GM18526 (cell line): ENCODE measurements around the gene TBX6.

Experiments used
- POLR2A ChIP-seq: IDR thresholded peaks from 3 replicates; pipeline ENCODE4 v1.6.1; 2011; ENCODE audit not compliant: insufficient read length; ENCODE audit errors: extremely low read depth

The TBX6 gene, protein sequence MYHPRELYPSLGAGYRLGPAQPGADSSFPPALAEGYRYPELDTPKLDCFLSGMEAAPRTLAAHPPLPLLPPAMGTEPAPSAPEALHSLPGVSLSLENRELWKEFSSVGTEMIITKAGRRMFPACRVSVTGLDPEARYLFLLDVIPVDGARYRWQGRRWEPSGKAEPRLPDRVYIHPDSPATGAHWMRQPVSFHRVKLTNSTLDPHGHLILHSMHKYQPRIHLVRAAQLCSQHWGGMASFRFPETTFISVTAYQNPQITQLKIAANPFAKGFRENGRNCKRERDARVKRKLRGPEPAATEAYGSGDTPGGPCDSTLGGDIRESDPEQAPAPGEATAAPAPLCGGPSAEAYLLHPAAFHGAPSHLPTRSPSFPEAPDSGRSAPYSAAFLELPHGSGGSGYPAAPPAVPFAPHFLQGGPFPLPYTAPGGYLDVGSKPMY

DNA sequence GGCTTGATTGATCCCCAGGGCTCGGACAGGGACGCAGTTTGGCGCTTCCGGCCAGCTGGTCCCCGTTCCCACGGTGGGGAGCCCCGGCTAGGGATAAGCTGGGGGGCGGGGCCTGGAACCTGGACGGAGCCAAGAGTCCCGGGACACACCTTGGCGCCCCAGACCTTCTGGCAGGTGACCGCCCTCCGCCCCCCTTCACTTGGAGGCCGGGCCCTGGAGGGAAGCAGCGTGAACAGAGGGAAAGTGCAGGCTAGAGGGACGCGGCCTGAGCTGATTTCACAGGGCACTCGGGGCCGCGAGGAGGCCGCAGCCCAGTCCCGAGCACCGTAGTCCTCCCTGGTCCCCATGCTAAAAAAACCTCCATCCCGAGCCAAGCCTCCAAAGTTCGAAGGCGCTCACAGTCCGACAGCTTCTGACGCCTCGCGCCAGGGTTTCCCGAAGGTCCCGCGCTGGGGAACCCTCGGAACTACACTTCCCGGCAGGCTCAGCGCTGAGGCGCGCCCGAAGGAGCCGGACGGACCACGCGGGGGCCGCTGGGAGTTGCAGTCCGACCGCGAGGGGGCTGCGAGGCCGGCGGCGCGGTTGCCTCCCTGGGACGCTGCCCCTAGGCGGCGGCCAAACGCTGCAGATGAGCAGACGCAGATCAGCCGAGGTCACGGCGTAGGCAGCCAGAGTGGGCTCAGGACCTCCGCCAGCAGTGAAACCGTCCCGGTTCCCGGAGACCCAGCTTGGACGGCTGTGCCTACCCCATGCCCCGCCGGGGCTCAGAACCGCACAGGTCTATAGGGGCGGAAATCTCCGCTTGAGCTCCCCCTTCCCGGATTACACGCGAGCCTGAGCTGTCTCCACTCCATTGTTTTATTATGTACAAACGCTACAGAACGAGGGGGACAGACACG lies at the start of gene TBX6:
Gene TBX6 (minus strand): TSS at position 451 of the 899 bp plus-strand sequence. CDS start 731 bp downstream, outside the sequence.
- peak; percentile 50 for TF ChIP-seq POLR2A

DNA sequence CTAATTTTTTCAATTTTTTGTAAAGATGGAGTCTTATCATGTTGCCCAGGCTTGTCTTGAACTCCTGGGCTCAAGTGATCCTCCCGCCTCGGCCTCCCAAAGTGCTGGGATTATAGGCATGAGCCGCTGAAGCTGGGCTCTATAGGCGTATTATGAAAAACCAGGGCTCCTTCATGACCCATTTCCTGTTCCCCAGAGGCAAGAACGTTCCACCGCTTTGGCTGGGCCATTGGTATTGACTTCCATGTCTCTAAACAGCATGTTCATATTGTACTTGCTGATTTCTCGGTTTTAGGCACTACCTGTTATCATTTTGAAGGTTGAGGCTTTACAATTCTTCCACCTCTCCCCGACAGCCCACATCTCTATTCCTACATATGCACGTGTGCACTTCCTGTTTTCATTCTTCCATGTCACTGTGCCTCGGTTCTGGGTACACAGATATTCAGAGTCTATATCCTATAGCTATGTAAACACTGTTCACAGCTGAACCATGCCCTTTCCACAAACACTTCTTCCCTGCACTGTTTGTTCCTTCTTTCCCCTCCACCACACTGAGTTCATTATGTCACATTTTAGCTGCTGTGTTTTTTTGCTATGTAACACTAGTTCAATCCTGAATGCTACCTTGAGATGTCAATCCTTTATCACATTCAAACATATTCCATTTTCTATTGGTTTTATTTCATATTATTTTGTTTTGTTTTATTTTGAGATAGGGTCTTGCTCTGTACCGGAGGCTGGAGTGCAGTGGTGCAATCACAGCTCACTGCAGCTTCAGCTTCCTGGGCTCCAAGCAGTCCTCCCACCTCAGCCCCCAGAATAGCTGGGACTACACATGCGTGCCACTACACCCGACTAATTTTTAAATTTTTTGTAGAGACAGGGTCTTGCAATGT lies 48.1 kb upstream of the TBX6 start:
- TF ChIP-seq POLR2A = no peak

DNA sequence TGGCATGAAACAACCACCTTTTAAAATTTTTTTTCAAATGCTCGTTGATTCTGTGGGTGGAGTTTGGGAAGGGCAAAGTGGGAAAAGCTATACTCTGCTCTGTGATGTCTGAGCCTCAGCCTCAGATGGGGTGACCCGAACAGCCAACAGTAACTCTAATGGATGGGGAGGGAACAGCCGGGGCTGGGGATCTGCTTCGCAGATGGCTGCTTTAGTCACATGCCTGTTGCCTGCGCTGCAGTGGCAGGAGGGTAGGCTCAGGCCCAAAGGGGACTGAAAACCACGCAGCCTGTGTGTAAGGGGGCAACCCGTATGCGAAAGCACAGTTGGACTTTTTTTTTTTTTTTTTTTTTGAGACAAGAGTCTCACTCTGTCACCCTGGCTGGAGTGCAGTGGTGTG lies 46.2 kb upstream of the TBX6 start:
- no peak for TF ChIP-seq POLR2A

DNA sequence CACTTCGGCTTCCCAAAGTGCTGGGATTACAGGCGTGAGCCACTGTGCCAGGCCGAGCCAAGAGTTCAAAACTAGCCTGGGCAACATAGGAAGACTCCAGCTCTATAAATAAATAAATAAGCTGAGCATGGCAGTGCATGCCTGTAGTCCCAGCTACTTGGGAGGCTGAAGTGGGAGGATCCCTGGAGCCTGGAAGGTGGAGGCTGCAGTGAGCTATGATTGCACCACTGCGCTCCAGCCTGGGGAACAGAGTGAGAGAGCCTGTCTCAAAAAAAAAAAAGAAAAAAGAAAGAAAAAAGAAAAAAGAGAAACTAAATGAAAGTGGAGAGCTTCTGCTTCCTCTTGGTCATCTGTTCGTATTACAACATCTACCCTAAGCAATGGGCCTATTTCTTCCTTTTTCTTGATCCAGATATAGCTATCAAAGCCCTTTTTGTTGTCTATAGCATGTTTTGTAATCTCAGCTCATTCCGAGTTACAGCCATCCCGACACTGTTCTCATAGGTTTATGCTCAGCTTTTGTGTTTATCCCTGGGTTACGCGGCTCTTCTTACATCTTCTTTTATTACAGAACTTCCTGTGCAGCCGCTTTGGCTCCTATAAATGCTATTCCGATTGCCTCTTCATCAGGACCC lies 45.4 kb upstream of the TBX6 start:
- TF ChIP-seq POLR2A = no peak

DNA sequence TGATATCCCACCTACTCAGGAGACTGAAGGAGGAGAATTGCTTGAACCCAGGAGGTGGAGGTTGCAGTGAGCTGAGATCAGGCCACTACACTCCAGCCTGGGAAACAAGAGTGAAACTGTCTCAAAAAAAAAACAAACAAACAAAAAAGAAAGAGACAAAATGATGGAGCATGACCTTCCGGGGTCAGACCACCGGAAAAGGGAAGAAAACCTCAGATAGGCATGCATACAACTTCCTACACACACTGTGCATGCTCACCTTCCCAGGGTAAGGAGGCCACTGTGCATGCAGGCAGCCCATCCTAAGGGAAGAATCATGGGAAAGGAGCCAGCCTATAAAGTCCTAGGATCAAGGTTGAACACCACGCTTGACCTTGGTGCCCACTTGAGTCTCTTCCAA lies 40.9 kb upstream of the TBX6 start:
- no peak for TF ChIP-seq POLR2A

DNA sequence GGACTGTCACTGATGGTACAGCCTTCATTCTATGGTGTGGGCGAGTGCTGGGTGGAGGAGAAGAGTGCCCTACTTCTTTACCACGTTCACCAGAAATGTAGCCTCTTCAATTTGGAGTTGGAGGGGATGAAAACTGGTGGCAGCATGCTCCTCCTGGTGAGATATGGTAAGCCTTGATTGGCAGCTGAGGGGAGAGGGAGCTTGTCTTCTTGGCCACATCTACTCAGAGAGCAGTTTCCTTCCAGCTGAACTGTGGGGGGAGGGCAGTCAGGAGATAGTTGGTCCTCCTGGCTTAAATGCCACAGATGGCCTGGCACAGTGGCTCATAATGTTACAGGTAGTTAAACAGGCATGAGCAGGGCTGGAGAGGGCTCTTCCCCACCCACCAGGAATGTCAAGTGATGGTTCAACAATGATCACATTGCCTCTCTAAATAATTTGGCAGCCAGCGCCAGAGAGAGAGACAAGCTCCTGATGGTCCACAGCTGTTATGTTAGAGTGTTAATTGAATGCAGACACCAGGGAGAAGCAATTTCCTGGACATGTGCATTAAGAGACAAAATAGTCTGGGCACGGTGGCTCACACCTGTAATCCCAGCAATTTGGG lies 40.2 kb upstream of the TBX6 start:
- TF ChIP-seq POLR2A = no peak

DNA sequence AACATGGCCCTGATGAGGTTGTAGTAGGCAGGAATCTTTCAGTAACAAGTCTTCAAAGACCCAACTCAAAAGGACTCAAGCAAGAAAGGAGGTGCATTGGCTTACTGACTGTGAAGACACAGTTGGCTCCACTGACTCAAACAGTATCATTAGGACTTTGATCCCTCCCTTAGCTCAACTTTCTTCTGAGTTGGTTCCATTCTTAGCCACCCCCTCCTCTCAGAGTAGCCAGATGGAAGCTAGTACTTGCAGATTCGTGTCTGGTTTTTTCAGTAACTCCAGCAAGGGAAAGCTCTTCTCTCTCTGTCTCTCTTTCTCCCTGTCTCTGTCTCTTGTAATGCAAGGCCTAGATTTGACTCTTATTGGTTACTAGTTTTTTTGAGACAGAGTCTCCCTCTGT lies 36.3 kb upstream of the TBX6 start:
- TF ChIP-seq POLR2A = no peak

DNA sequence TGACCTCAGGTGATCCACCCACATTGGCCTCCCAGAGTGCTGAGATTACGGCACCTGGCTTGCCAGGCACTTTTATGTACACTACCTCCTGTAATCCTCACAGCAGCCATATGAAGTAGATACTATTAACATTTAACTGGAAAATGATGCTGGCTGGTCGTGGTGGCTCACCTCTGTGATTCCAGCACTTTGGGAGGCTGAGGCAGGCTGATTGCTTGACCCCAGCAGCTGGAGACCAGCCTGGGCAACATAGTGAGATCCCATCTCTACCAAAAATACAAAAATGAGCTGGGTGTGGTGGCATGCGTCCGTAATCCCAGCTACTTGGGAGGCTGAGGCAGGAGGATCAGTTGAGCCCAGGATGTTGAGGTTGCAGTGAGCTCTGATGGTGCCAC lies 33.3 kb upstream of the TBX6 start:
- TF ChIP-seq POLR2A = no peak

DNA sequence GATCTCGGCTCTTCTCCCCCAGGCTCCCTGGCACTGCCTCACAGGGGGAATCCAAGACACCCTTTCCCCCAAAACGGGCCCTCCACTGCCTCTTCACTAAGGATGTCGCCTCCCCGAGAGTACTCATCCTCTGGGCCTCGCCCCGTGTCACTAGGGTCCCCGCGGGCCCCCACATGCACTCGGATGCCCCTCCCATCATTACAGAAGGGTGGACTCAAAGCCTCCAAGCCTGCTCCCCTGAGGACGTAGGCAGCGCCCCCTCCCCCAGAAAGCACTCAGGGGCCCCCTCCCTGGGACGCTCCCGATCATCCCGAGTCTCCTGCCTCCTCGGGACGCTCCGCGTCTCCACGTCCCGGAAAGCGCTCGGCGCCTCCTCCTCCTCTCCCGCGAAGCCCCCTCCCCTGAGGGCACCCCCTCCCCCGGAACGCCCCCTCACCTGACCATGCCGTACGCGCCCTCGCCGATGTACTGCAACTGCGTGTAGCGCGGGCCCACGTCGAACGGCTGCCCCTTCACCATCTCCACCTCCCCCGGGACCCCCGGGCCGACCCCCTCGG lies 31.0 kb upstream of the TBX6 start:
- no peak for TF ChIP-seq POLR2A

DNA sequence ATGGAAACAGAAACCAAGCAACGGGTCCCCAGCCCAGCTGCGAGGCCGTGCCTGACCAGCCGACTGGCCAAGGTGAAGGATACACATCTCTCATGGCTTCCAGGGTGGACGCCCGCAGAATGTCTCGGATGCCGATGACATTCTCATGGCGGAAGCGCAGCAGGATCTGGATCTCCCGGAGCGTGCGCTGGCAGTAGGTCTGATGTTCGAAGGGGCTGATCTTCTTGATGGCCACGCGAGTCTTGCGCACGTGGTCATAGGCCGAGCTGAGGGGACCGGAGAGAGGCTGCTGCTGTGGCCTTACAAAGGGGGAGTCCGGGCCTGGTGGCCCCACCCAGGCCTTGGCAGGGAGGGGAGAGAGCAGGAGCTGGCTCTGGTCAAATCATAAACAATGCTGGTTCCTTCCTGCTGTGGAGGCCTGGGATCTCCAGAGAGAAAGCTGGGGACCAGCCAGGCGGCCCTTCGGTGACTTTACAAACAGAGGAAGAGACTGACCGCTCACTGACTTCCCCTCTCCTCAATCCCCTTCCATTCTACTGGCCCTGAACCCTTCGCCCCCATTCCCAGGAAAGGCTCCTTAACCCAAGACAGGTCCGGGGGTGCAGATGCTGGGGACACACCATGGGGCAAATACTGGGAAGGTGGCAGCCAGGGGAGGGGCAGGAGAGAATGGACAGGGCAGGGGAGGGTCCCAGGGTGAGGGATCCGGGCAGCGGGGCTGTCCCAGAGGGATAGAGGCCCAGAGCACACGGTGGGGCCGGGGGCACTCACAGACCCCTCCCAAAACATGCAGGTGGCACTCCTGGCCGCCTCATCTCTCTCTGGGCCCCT lies 30.2 kb upstream of the TBX6 start:
- no peak for TF ChIP-seq POLR2A

DNA sequence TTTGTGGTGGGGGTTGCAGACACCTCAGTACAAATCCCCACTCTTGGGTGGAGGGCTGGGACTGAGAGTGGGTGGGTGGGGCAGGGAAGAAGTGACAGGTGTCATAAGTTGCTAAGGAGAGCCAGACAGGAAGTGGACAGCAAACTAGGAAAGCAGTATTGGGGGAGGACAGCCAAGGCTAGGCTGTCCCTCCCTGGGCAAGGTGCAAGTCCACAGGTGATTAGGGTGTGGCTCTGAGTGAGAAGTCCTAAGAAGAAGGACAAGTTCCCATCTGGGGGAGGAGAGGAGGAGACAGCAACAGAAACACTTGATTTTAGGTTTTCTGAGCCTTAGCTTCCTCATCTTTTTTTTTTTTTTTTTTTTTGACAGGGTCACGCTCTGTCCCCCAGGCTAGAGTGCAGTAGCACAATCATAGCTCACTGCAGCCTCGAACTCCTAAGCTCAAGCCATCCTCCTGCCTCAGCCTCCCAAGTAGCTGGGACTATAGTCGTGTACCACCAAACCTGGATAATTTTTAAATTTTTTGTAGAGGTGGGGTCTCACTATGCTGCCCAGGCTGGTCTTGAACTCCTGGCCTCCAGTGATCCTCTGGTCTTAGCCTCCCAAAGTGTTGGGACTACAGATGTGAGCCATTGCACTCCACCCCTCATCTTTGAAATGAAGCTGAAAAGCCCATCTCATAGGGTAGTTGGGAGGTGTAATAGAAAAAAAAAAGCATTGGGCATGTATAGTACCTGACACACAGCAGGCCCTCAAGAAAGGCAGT lies 28.8 kb upstream of the TBX6 start:
- no peak for TF ChIP-seq POLR2A

DNA sequence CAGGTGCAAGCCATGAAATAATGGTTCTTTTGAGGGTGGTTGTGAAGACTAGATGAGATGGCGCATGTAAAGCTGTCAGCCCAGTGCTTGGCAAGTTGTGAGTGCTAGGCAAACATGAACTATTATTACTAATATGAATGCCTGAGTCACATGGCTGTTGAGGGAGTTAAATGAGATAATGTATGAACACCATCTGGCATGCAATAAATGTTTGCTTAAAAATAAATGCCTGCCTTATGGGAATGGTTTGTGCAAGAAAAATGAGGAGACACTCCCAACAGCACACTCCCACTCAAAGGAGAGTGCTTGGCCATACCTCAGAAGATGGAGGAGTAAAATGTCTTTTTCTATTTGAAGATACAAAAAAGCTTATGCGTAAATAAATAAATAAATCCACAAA lies 27.7 kb upstream of the TBX6 start:
- TF ChIP-seq POLR2A = no peak
